SK-N-SH (cell line): Measurements from ENCODE around the gene PRICKLE4. TPM values are rescaled to one million over a fixed set of nuclear protein-coding genes. Genes with fewer than 3 reads are reported as not detected.

ENCODE experiments used
- CTCF ChIA-PET: fragments of 300-600, 350-600 bp; formaldehyde crosslinking; extraction: SDS; loops from one replicate; lab custom pipeline; 2021; lab: Yijun Ruan, JAX
- POLR2A ChIA-PET: fragments of 350-600 bp; sonication (Branson Sonifier 250); formaldehyde crosslinking; extraction: SDS; loops from one replicate; lab custom pipeline; 2020; ENCODE audit warnings: antibody characterized with exemption, inconsistent platforms; lab: Yijun Ruan, JAX
- DNase-seq: peaks from one replicate; pipeline ENCODE4 v3.0.0; 2012
- H2AFZ ChIP-seq: fragments of 200-600 bp; sonication (generic); 2 replicates; pipeline ENCODE4 v1.8.1; 2016; ENCODE audit warnings: antibody characterized with exemption, mild to moderate bottlenecking, low read depth
- H3F3A ChIP-seq: fragments of 200-600 bp; sonication (generic); replicated peaks from 2 replicates; pipeline ENCODE3; 2016; ENCODE audit warnings: antibody characterized with exemption, mild to moderate bottlenecking; ENCODE audit not compliant: insufficient read depth
- H3K27ac ChIP-seq, 2 experiments: fragments of 200-500 bp in 1 of 2; fragments of 200-600 bp in 1 of 2; sonication (Bioruptor generic) in 1 of 2; sonication (generic), shearing (Covaris generic) in 1 of 2; 2 replicates each; pipeline versions ENCODE4 v1.5.1 to v1.6.1; 2014 to 2016; ENCODE audit warnings: low read depth in 2 of 2, inconsistent platforms in 1 of 2, low read length in 1 of 2, mild to moderate bottlenecking in 1 of 2, mixed read lengths in 1 of 2
- H3K27me3 ChIP-seq: fragments of 200-600 bp; sonication (generic), shearing (Covaris generic); 2 replicates; pipeline ENCODE4 v1.6.1; 2016; ENCODE audit warnings: mixed run types; ENCODE audit not compliant: insufficient read depth
- H3K36me3 ChIP-seq, 2 experiments: fragments of 200-500 bp in 1 of 2; fragments of 200-600 bp in 1 of 2; sonication (Bioruptor generic) in 1 of 2; sonication (generic) in 1 of 2; replicated peaks in 1 of 2; 2 replicates each; pipeline versions ENCODE3 to v1.5.1; 2014 to 2016; ENCODE audit warnings: low read length in 1 of 2, mild to moderate bottlenecking in 1 of 2; ENCODE audit not compliant: insufficient read depth in 2 of 2, control insufficient read depth in 1 of 2
- H3K4me1 ChIP-seq, 2 experiments: fragments of 200-500 bp in 1 of 2; fragments of 200-600 bp in 1 of 2; sonication (Bioruptor generic) in 1 of 2; sonication (generic), shearing (Covaris generic) in 1 of 2; 2 replicates each; pipeline versions ENCODE4 v1.5.1 to v1.6.1; 2014 to 2016; ENCODE audit warnings: low read depth in 1 of 2, low read length in 1 of 2, mixed run types in 1 of 2; ENCODE audit not compliant: insufficient read depth in 2 of 2, control insufficient read depth in 1 of 2
- H3K4me2 ChIP-seq: fragments of 200-600 bp; sonication (generic), shearing (Covaris generic); 2 replicates; pipeline ENCODE4 v1.6.1; 2017; ENCODE audit warnings: mixed run types
- H3K4me3 ChIP-seq, 2 experiments: fragments of 200-500 bp in 1 of 2; fragments of 200-600 bp in 1 of 2; sonication (Bioruptor generic) in 1 of 2; sonication (generic), shearing (Covaris generic) in 1 of 2; 2 replicates each; pipeline versions ENCODE4 v1.5.1 to v1.8.1; 2014 to 2016; ENCODE audit warnings: low read depth in 2 of 2, inconsistent platforms in 1 of 2, low read length in 1 of 2, mild to moderate bottlenecking in 1 of 2, mixed read lengths in 1 of 2, moderate library complexity in 1 of 2
- H3K79me2 ChIP-seq: fragments of 200-600 bp; sonication (generic); 2 replicates; pipeline ENCODE4 v1.8.1; 2017; ENCODE audit warnings: mild to moderate bottlenecking; ENCODE audit not compliant: insufficient read depth
- H3K9ac ChIP-seq: fragments of 200-600 bp; sonication (generic); 2 replicates; pipeline ENCODE4 v1.6.1; 2017; ENCODE audit warnings: mixed run types
- H3K9me2 ChIP-seq: fragments of 200-600 bp; sonication (generic); 2 replicates; pipeline ENCODE4 v1.6.1; 2017; ENCODE audit warnings: mixed run types
- H3K9me3 ChIP-seq: fragments of 200-600 bp; sonication (generic); 2 replicates; pipeline ENCODE4 v1.6.1; 2017; ENCODE audit warnings: mixed run types, mild to moderate bottlenecking, moderate library complexity
- H4K20me1 ChIP-seq: fragments of 200-600 bp; sonication (generic); 2 replicates; pipeline ENCODE4 v1.6.1; 2017; ENCODE audit warnings: mild to moderate bottlenecking, mixed run types; ENCODE audit not compliant: insufficient read depth
- ELF1 ChIP-seq: IDR thresholded peaks from 2 replicates; pipeline ENCODE4 v1.4.0; 2012
- EP300 ChIP-seq, 2 experiments: IDR thresholded peaks; 2 replicates each; pipeline versions ENCODE4 v1.4.0 to v1.6.1; 2012; ENCODE audit warnings: borderline replicate concordance in 1 of 2, low read depth in 1 of 2, low read length in 1 of 2
- GABPA ChIP-seq: IDR thresholded peaks from 2 replicates; pipeline ENCODE4 v1.4.0; 2012; ENCODE audit warnings: low read depth, mild to moderate bottlenecking
- MEF2A ChIP-seq: IDR thresholded peaks from 2 replicates; pipeline ENCODE4 v1.4.0; 2012; ENCODE audit warnings: low read depth, borderline replicate concordance
- NRF1 ChIP-seq: IDR thresholded peaks from 2 replicates; pipeline ENCODE4 v1.6.1; 2012; ENCODE audit warnings: low read depth, mild to moderate bottlenecking, low read length
- POLR2AphosphoS5 ChIP-seq: IDR thresholded peaks from 2 replicates; pipeline ENCODE4 v1.6.1; 2012; ENCODE audit warnings: low read depth, low read length
- RAD21 ChIP-seq: IDR thresholded peaks from 2 replicates; pipeline ENCODE4 v1.6.1; 2012; ENCODE audit warnings: mild to moderate bottlenecking, low read length
- RFX5 ChIP-seq: IDR thresholded peaks from 2 replicates; pipeline ENCODE4 v1.6.1; 2012; ENCODE audit warnings: mild to moderate bottlenecking, improper control_type of control experiment, low read length
- RXRA ChIP-seq: IDR thresholded peaks from 2 replicates; pipeline ENCODE4 v1.4.0; 2012; ENCODE audit warnings: low read depth, mild to moderate bottlenecking, borderline replicate concordance
- SMC3 ChIP-seq: IDR thresholded peaks from 2 replicates; pipeline ENCODE4 v1.6.1; 2012; ENCODE audit warnings: low read depth, low read length, improper control_type of control experiment
- TEAD4 ChIP-seq: IDR thresholded peaks from 2 replicates; pipeline ENCODE4 v1.4.0; 2012; ENCODE audit warnings: mild to moderate bottlenecking, borderline replicate concordance; ENCODE audit not compliant: insufficient read depth
- WGBS: methylation state at CpG from one replicate; pipeline ENCODE4 v1.1.6; 2017; ENCODE audit warnings: low lambda C conversion rate; 5-methylcytosine and 5-hydroxymethylcytosine counted together
- polyA plus RNA-seq, 3 experiments: library from polyadenylated mRNA; depleted of rRNA; stranded (reverse); fragments of >200 nt; gene quantifications; 2 replicates each; pipeline ENCODE4 v1.2.3, GENCODE V29; 2012
- TF ChIP-seq, protein P1 (sequence below): IDR thresholded peaks from 2 replicates; pipeline ENCODE4 v1.4.0; 2012; ENCODE audit warnings: low read depth, borderline replicate concordance
- TF ChIP-seq, protein P2 (sequence below): IDR thresholded peaks from 2 replicates; pipeline ENCODE4 v1.6.1; 2012; ENCODE audit warnings: mild to moderate bottlenecking, low read depth, low read length, moderate library complexity
- TF ChIP-seq, protein P3 (sequence below): IDR thresholded peaks from 2 replicates; pipeline ENCODE4 v1.4.0; 2012; ENCODE audit warnings: low read depth
- TF ChIP-seq, protein P4 (sequence below): IDR thresholded peaks from 2 replicates; pipeline ENCODE4; 2012

The PRICKLE4 gene
- polyA plus RNA-seq, 1 of the 3 experiments (the other 2 are of a cell fraction): 3.9 TPM

DNA sequence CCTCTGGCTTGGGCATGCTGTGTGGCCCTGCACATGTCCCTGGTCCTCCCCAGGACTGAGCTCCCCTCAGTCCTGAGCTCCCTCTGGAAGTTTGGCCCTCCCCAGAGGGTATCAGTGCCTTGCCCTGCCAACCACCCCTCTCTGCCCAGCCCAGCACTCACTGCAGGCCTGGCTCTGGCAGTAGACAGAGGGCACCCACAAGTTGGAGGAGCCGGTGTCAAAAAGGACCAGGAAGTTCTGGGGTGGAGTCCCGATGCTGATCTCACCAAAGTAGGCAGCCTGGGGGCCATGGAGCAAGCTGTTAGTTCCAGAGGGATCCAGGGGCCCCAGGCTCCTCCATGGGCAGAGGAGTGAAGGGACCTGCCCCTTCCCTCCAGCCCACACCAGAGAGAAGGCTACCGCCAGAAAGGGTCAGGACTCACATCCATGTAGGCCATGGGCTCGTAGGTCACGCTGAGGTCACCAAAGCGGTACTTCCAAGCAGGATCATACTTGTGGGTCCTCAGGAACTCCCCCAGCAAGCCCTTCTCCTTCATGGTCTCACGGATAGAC, 36.3 kb upstream of the PRICKLE4 start:
- peaks cover 0 to 5% of the 10 kb centered on the region in 2 experiments; a peak in 1 of 4 replicates for H3K4me1 ChIP-seq
- H3K9ac ChIP-seq: no peak overlapping the region
- no peak for TF ChIP-seq EP300 (IDR thresholded peaks at IDR 0.05; ENCODE audit: borderline replicate concordance in 1 of 2, low read depth in 1 of 2, low read length in 1 of 2)
- TF ChIP-seq, protein P1, sequence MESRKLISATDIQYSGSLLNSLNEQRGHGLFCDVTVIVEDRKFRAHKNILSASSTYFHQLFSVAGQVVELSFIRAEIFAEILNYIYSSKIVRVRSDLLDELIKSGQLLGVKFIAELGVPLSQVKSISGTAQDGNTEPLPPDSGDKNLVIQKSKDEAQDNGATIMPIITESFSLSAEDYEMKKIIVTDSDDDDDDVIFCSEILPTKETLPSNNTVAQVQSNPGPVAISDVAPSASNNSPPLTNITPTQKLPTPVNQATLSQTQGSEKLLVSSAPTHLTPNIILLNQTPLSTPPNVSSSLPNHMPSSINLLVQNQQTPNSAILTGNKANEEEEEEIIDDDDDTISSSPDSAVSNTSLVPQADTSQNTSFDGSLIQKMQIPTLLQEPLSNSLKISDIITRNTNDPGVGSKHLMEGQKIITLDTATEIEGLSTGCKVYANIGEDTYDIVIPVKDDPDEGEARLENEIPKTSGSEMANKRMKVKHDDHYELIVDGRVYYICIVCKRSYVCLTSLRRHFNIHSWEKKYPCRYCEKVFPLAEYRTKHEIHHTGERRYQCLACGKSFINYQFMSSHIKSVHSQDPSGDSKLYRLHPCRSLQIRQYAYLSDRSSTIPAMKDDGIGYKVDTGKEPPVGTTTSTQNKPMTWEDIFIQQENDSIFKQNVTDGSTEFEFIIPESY: no peak
- no peak for TF ChIP-seq RAD21
- TF ChIP-seq RXRA: no peak
- no peak for TF ChIP-seq GABPA
- TF ChIP-seq ELF1: no peak
- TF ChIP-seq TEAD4: no peak
- TF ChIP-seq, protein P2, sequence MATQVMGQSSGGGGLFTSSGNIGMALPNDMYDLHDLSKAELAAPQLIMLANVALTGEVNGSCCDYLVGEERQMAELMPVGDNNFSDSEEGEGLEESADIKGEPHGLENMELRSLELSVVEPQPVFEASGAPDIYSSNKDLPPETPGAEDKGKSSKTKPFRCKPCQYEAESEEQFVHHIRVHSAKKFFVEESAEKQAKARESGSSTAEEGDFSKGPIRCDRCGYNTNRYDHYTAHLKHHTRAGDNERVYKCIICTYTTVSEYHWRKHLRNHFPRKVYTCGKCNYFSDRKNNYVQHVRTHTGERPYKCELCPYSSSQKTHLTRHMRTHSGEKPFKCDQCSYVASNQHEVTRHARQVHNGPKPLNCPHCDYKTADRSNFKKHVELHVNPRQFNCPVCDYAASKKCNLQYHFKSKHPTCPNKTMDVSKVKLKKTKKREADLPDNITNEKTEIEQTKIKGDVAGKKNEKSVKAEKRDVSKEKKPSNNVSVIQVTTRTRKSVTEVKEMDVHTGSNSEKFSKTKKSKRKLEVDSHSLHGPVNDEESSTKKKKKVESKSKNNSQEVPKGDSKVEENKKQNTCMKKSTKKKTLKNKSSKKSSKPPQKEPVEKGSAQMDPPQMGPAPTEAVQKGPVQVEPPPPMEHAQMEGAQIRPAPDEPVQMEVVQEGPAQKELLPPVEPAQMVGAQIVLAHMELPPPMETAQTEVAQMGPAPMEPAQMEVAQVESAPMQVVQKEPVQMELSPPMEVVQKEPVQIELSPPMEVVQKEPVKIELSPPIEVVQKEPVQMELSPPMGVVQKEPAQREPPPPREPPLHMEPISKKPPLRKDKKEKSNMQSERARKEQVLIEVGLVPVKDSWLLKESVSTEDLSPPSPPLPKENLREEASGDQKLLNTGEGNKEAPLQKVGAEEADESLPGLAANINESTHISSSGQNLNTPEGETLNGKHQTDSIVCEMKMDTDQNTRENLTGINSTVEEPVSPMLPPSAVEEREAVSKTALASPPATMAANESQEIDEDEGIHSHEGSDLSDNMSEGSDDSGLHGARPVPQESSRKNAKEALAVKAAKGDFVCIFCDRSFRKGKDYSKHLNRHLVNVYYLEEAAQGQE: no peak
- TF ChIP-seq RFX5: no peak
- no peak for TF ChIP-seq SMC3
- TF ChIP-seq MEF2A: no peak
- TF ChIP-seq POLR2AphosphoS5: no peak
- no peak for TF ChIP-seq NRF1
- TF ChIP-seq, protein P3, sequence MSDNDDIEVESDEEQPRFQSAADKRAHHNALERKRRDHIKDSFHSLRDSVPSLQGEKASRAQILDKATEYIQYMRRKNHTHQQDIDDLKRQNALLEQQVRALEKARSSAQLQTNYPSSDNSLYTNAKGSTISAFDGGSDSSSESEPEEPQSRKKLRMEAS: no peak
- TF ChIP-seq, protein P4, sequence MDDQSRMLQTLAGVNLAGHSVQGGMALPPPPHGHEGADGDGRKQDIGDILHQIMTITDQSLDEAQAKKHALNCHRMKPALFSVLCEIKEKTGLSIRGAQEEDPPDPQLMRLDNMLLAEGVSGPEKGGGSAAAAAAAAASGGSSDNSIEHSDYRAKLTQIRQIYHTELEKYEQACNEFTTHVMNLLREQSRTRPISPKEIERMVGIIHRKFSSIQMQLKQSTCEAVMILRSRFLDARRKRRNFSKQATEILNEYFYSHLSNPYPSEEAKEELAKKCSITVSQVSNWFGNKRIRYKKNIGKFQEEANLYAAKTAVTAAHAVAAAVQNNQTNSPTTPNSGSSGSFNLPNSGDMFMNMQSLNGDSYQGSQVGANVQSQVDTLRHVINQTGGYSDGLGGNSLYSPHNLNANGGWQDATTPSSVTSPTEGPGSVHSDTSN: no peak
- CTCF ChIA-PET: no interaction called here
- no peaks in the 10 kb centered on the region for H3F3A ChIP-seq
- no peaks in the 10 kb centered on the region for H3K79me2 ChIP-seq
- no peak overlapping the region for H3K4me2 ChIP-seq
- DNase-seq: no peak
- H3K27me3 ChIP-seq: no peaks in the 10 kb centered on the region
- H2AFZ ChIP-seq: no peak overlapping the region
- no peaks in the 10 kb centered on the region for H3K9me2 ChIP-seq
- H3K36me3 ChIP-seq: no peaks in the 10 kb centered on the region
- WGBS: 79% methylated on average over 7 of the region's 7 CpGs
- no peak overlapping the region for H3K4me3 ChIP-seq
- H3K27ac ChIP-seq: no peak overlapping the region
- H4K20me1 ChIP-seq: no peaks in the 10 kb centered on the region
- no peaks in the 10 kb centered on the region for H3K9me3 ChIP-seq
- POLR2A ChIA-PET: no interaction called here
